Stomach (tissue), 4 donors: Measurements from ENCODE around the gene ZNF286A.
"Not testable (repeated sequence)": the region's sequence is repeated elsewhere in the genome, so short reads cannot be mapped to it uniquely, and the experiment has no call there.

Source experiments
- CTCF ChIP-seq, 7 experiments: fragments of 450-650 bp in 4 of 7; fragments of 200-600 bp in 3 of 7; sonication (generic) in 3 of 7; IDR thresholded peaks; one replicate each; pipeline ENCODE4 v1.5.1; 2016 to 2019; ENCODE audit warnings: antibody characterized with exemption in 7 of 7, control low read depth in 2 of 7, mild to moderate bottlenecking in 1 of 7
- POLR2A ChIP-seq, 4 donors: fragments of 450-650 bp; IDR thresholded peaks; one replicate each; pipeline ENCODE4 v1.6.1; 2016; ENCODE audit warnings: antibody characterized with exemption in 4 of 4, control low read depth in 2 of 4, mild to moderate bottlenecking in 1 of 4, moderate library complexity in 1 of 4

- peak in 1 of 7 experiments; percentile 10 for TF ChIP-seq CTCF (IDR thresholded peaks at IDR 0.05)
- TF ChIP-seq POLR2A (IDR thresholded peaks at IDR 0.05) = not testable (repeated sequence)
Measured at GRCh38 chr17:15699413-15699924, at the start of gene ZNF286A.
